ENCODE data around the gene AHNAK2. TPM values are rescaled to one million over a fixed set of nuclear protein-coding genes. Genes with fewer than 3 reads are reported as not detected.

The AHNAK2 gene
- total and polyA plus RNA-seq, 2 of the 13 experiments (the other 11 are each of a cell fraction or from before 2014, with no cell fraction given): 0.11 to 0.18 TPM

DNA sequence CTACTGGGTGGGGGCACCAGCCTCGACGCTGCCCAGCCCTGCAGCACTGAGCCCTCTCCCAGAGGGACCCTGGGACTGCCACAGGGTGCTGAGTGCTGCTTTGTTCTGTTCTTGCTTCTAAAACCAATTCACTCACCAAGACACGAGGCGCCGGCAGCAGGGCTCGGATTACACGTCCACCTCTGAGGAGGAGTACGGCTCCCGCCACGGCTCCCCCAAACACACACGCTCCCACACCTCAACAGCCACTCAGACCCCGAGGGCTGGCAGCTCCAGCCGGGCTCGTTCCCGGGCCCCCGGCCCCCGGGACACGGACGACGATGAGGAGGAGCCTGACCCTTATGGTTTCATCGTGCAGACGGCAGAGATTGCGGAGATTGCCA, 88.8 kb downstream of the AHNAK2 start:
- no peak for ATAC-seq
- CTCF ChIA-PET (ENCODE audit: low intra/inter-chr PET ratio, low total read pairs): no interaction called here
- no peak for TF ChIP-seq TEAD2 (CRISPR knock-in tag; IDR thresholded peaks at IDR 0.05)

DNA sequence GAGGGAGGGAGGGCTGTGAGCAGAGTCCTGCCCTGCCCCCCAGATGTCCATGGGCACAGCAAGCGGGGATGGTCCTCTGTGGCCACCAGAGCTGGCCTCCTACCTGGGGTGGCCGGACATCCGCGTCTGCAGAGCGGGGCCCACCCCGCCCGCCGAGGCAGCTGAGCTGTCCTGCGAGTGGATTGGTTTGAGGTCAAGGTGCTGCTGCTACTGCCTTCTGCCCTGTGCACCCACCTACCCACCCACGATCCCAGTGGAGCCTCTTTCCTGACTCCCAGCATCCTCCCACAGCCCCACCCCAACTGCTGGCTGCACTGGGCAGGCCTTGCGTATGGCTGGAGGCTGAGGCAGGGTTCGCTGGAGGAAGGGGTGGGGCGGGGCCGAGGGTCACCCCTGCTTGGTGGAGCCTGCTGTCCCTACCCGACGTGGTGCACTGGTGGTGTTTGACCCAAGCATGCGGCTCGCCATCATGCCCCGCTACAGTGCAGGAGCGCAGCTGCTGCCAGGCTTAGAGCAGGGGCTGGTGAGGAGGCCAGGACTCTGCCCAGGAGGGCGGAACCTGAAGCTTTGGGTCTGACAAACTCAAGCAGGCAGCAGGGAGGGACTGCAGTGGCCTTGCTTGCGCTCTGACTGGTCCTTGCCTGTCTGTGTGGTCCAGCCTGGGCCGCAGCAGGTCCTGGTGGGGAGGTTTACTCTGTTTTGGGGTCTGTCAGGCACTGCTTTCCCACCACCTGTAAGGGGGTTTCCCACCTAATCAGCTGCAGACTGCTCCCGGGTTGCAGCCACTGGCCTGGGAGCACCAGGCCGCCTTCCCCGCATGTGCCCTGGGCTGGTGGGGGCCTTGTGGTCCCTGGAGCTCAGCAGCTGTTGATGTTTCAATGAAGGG, 89.4 kb downstream of the AHNAK2 start:
- ChIA-PET POLR2A (no interaction called here), CTCF (ENCODE audit: low intra/inter-chr PET ratio, low total read pairs) (no interaction called here)
- 95% methylated on average over 12 of the region's 26 CpGs for WGBS (ENCODE audit: low lambda C conversion rate)
- FAIRE-seq (no peak), DNase-seq (ENCODE audit: low spot score) (no peak), ATAC-seq (no peak)
- H3K79me2 ChIP-seq (ENCODE audit: insufficient read depth, low read length): no peaks in the 10 kb centered on the region
- H3K9me3 ChIP-seq (ENCODE audit: low read length): no peaks in the 10 kb centered on the region
- no peak overlapping the region for H3K9ac ChIP-seq (ENCODE audit: insufficient read depth, low read depth, low read length)
- TF ChIP-seq SATB2 (CRISPR knock-in tag; IDR thresholded peaks at IDR 0.05) (no peak), RBFOX2 (IDR thresholded peaks at IDR 0.05; ENCODE audit: low read depth, low read length) (0 out of 2 replicates have a peak, but pooled peaks have one; percentile 3)
- TF ChIP-seq, protein P1, sequence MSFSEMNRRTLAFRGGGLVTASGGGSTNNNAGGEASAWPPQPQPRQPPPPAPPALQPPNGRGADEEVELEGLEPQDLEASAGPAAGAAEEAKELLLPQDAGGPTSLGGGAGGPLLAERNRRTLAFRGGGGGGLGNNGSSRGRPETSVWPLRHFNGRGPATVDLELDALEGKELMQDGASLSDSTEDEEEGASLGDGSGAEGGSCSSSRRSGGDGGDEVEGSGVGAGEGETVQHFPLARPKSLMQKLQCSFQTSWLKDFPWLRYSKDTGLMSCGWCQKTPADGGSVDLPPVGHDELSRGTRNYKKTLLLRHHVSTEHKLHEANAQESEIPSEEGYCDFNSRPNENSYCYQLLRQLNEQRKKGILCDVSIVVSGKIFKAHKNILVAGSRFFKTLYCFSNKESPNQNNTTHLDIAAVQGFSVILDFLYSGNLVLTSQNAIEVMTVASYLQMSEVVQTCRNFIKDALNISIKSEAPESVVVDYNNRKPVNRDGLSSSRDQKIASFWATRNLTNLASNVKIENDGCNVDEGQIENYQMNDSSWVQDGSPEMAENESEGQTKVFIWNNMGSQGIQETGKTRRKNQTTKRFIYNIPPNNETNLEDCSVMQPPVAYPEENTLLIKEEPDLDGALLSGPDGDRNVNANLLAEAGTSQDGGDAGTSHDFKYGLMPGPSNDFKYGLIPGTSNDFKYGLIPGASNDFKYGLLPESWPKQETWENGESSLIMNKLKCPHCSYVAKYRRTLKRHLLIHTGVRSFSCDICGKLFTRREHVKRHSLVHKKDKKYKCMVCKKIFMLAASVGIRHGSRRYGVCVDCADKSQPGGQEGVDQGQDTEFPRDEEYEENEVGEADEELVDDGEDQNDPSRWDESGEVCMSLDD (CRISPR knock-in tag; IDR thresholded peaks at IDR 0.05; ENCODE audit: borderline replicate concordance): no peak
- H3K27ac ChIP-seq (ENCODE audit: extremely low read length, insufficient read depth, low read length): no peak overlapping the region
- in situ Hi-C loops (cut with HindIII; ENCODE audit: extremely low pct_ligation_motif_present, low pct_unique_long_range_greater_than_20kb) (no loop called here), intact Hi-C loops (cut with micrococcal nuclease; ENCODE audit: unreplicated experiment) (no loop called here)
- no TSS peak for BruUV-seq (replicated peaks)
- H4K20me1 ChIP-seq (ENCODE audit: insufficient read depth, low read length): no peaks in the 10 kb centered on the region
- H3K4me3 ChIP-seq (replicated peaks in 1 of 3; ENCODE audit: insufficient read depth in 1 of 3, low read depth in 2 of 3, low read length in 3 of 3): no peak overlapping the region
- no peak overlapping the region for H3K4me2 ChIP-seq (ENCODE audit: low read depth, low read length)
- peaks cover 2 to 7% of the 10 kb centered on the region in 2 experiments; a peak in 2 of 5 replicates for H3K36me3 ChIP-seq (replicated peaks in 1 of 2; ENCODE audit: control insufficient read depth in 1 of 2, insufficient read depth in 2 of 2, low read length in 2 of 2)
- H3K4me1 ChIP-seq (ENCODE audit: insufficient read depth, low read length): no peaks in the 10 kb centered on the region
- H3K27me3 ChIP-seq (ENCODE audit: control insufficient read depth in 1 of 2, insufficient read depth in 2 of 2, low read length in 2 of 2): no peaks in the 10 kb centered on the region
- H2AFZ ChIP-seq (ENCODE audit: low read length): no peak overlapping the region

More for the DNA sequence above, 88.8 kb downstream of the AHNAK2 start:
- no peak for DNase-seq (ENCODE audit: low spot score)
- no peaks in the 10 kb centered on the region for H3K27me3 ChIP-seq (ENCODE audit: control insufficient read depth in 1 of 2, insufficient read depth in 2 of 2, low read length in 2 of 2)
- H3K4me3 ChIP-seq (replicated peaks in 1 of 3; ENCODE audit: insufficient read depth in 1 of 3, low read depth in 2 of 3, low read length in 3 of 3): no peak overlapping the region
- in situ Hi-C loops (cut with HindIII; ENCODE audit: extremely low pct_ligation_motif_present, low pct_unique_long_range_greater_than_20kb): no loop called here
- no peak overlapping the region for H3K4me2 ChIP-seq (ENCODE audit: low read depth, low read length)
- POLR2A ChIA-PET: no interaction called here
- no peaks in the 10 kb centered on the region for H3K4me1 ChIP-seq (ENCODE audit: insufficient read depth, low read length)
- no peak for FAIRE-seq
- WGBS (ENCODE audit: low lambda C conversion rate): 97% methylated on average over 16 of the region's 23 CpGs
- H3K9me3 ChIP-seq (ENCODE audit: low read length): no peaks in the 10 kb centered on the region
- peaks cover 2 to 7% of the 10 kb centered on the region in 2 experiments; a peak in 2 of 5 replicates for H3K36me3 ChIP-seq (replicated peaks in 1 of 2; ENCODE audit: control insufficient read depth in 1 of 2, insufficient read depth in 2 of 2, low read length in 2 of 2)
- BruUV-seq (replicated peaks): no TSS peak
- H3K9ac ChIP-seq (ENCODE audit: insufficient read depth, low read depth, low read length): no peak overlapping the region
- no peak overlapping the region for H2AFZ ChIP-seq (ENCODE audit: low read length)
- H3K79me2 ChIP-seq (ENCODE audit: insufficient read depth, low read length): no peaks in the 10 kb centered on the region
- intact Hi-C loops (cut with micrococcal nuclease; ENCODE audit: unreplicated experiment): no loop called here
- no peaks in the 10 kb centered on the region for H4K20me1 ChIP-seq (ENCODE audit: insufficient read depth, low read length)
- no peak overlapping the region for H3K27ac ChIP-seq (ENCODE audit: extremely low read length, insufficient read depth, low read length)
